Measurements from ENCODE around the gene GAP43. TPM values are rescaled to one million over a fixed set of nuclear protein-coding genes. Genes with fewer than 3 reads are reported as not detected.

Gene GAP43
- total RNA-seq, 1 experiment from 2014 or later, result 31.6 TPM

DNA sequence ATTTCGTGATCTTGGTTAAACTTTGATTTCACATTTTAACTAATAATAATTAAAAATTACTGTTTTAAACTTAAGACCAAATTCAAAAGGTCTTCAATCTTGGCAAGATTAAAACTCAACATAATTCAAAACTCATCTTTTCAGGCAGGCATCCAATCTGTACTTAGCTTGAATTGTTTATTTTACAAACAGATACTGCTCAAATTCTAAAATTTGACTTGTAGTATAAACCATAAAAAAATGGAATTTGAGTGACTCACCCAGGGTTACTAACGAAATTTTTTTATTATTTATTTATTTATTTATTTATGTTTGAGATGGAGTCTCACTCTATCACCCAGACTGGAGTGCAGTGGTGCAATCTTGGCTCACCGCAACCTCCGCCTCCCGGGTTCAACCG is 64.4 kb downstream of the GAP43 start:
- no peaks in the 10 kb centered on the region for H3K27me3 ChIP-seq (replicated peaks; ENCODE audit: insufficient read depth, low read depth, low read length, poor library complexity)
- BruUV-seq (replicated peaks), result no TSS peak
- CTCF ChIA-PET, result no interaction called here
- intact Hi-C loops (cut with micrococcal nuclease; ENCODE audit: unreplicated experiment), result no loop called here
- H3K4me1 ChIP-seq (ENCODE audit: insufficient read depth, low read length, poor library complexity, severe bottlenecking), result peaks cover 4% of the 10 kb centered on the region
- POLR2A ChIA-PET (ENCODE audit: low non-redundant PET), result no interaction called here
- H3K9me3 ChIP-seq (ENCODE audit: low read depth, low read length, poor library complexity, severe bottlenecking), result no peaks in the 10 kb centered on the region
- no peak overlapping the region for H3K4me3 ChIP-seq (ENCODE audit: low read depth, low read length, poor library complexity, severe bottlenecking)
- no peaks in the 10 kb centered on the region for H3K36me3 ChIP-seq (ENCODE audit: insufficient read depth, low read length, poor library complexity, severe bottlenecking)
- TF ChIP-seq, protein P1, sequence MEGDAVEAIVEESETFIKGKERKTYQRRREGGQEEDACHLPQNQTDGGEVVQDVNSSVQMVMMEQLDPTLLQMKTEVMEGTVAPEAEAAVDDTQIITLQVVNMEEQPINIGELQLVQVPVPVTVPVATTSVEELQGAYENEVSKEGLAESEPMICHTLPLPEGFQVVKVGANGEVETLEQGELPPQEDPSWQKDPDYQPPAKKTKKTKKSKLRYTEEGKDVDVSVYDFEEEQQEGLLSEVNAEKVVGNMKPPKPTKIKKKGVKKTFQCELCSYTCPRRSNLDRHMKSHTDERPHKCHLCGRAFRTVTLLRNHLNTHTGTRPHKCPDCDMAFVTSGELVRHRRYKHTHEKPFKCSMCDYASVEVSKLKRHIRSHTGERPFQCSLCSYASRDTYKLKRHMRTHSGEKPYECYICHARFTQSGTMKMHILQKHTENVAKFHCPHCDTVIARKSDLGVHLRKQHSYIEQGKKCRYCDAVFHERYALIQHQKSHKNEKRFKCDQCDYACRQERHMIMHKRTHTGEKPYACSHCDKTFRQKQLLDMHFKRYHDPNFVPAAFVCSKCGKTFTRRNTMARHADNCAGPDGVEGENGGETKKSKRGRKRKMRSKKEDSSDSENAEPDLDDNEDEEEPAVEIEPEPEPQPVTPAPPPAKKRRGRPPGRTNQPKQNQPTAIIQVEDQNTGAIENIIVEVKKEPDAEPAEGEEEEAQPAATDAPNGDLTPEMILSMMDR (conservative IDR thresholded peaks at IDR 0.05; ENCODE audit: low read depth, low read length), result no peak
- no peak for TF ChIP-seq EZH2 (IDR thresholded peaks at IDR 0.05; ENCODE audit: borderline replicate concordance, low read depth, low read length, poor library complexity, severe bottlenecking)
- H3K27ac ChIP-seq (ENCODE audit: low read depth, low read length, poor library complexity, severe bottlenecking), result no peak overlapping the region
- DNase-seq (ENCODE audit: low spot score), result no peak

DNA sequence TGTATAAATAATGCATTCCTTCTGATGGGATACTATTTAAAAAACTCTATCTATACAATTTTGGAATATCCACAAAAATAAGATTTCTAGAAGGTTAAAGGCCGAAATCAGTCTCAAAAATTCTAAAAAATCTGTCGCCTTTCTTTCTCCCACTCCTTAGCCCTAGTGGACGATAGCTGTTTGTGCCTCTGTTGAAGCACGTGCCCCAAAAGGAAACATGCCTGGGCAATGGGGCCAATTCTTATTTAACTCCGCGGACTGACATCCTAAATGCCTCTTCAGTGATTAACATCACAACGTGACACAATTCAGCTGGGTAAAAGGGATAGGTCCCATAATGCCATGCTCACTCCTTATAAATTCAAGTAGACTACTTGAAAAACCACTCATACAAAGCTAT is 65.1 kb downstream of the GAP43 start:
- Histone ChIP-seq H3K4me3 (ENCODE audit: low read depth, low read length, poor library complexity, severe bottlenecking) (no peak overlapping the region), H3K27ac (ENCODE audit: low read depth, low read length, poor library complexity, severe bottlenecking) (no peak overlapping the region), H3K27me3 (replicated peaks; ENCODE audit: insufficient read depth, low read depth, low read length, poor library complexity) (no peaks in the 10 kb centered on the region), H3K4me1 (ENCODE audit: insufficient read depth, low read length, poor library complexity, severe bottlenecking) (peaks cover 4% of the 10 kb centered on the region), H3K9me3 (ENCODE audit: low read depth, low read length, poor library complexity, severe bottlenecking) (no peaks in the 10 kb centered on the region), H3K36me3 (ENCODE audit: insufficient read depth, low read length, poor library complexity, severe bottlenecking) (no peaks in the 10 kb centered on the region)
- intact Hi-C loops (cut with micrococcal nuclease; ENCODE audit: unreplicated experiment), result no loop called here
- no TSS peak for BruUV-seq (replicated peaks)
- DNase-seq (ENCODE audit: low spot score), result no peak
- POLR2A ChIA-PET (ENCODE audit: low non-redundant PET), result no interaction called here
- TF ChIP-seq, protein P1 (conservative IDR thresholded peaks at IDR 0.05; ENCODE audit: low read depth, low read length), result no peak
- TF ChIP-seq EZH2 (IDR thresholded peaks at IDR 0.05; ENCODE audit: borderline replicate concordance, low read depth, low read length, poor library complexity, severe bottlenecking), result no peak
- CTCF ChIA-PET, result no interaction called here

DNA sequence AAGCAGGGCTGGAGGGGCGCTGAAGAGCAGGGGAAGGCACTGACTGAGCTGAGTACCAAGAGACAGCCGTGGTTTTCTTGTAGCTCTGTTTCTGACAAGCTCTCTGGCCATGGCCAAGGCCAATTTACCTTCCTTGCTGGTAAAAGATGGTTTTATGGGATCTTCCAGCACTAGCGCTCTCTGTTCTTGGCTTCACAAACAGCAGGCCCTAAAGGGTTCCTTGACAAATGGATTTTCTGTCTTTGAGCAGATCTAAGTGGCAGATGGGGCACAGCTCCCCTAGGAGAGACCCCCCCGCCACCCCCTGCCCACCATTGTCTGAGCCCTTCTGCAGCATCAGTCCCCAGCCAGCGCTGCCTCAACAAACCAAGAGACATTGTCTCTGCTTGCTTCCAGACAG is 66.6 kb downstream of the GAP43 start:
- Histone ChIP-seq H3K4me1 (ENCODE audit: insufficient read depth, low read length, poor library complexity, severe bottlenecking) (peaks cover 4% of the 10 kb centered on the region), H3K36me3 (ENCODE audit: insufficient read depth, low read length, poor library complexity, severe bottlenecking) (no peaks in the 10 kb centered on the region), H3K9me3 (ENCODE audit: low read depth, low read length, poor library complexity, severe bottlenecking) (no peaks in the 10 kb centered on the region), H3K27me3 (replicated peaks; ENCODE audit: insufficient read depth, low read depth, low read length, poor library complexity) (no peaks in the 10 kb centered on the region), H3K27ac (ENCODE audit: low read depth, low read length, poor library complexity, severe bottlenecking) (no peak overlapping the region), H3K4me3 (ENCODE audit: low read depth, low read length, poor library complexity, severe bottlenecking) (no peak overlapping the region)
- TF ChIP-seq, protein P1 (conservative IDR thresholded peaks at IDR 0.05; ENCODE audit: low read depth, low read length), result no peak
- TF ChIP-seq EZH2 (IDR thresholded peaks at IDR 0.05; ENCODE audit: borderline replicate concordance, low read depth, low read length, poor library complexity, severe bottlenecking), result no peak
- ChIA-PET CTCF (no interaction called here), POLR2A (ENCODE audit: low non-redundant PET) (no interaction called here)
- intact Hi-C loops (cut with micrococcal nuclease; ENCODE audit: unreplicated experiment), result loop anchor here (2.0 to 5.0 kb wide), 3 partner anchors 369 to 863 kb away; no protein-coding TSS in a partner anchor
- BruUV-seq (replicated peaks), result no TSS peak
- DNase-seq (ENCODE audit: low spot score), result no peak

All from A673 (cell line).